Mesenteric fat pad (tissue), 1 donor: ENCODE data around the gene AP4S1. TPM values are rescaled to one million over a fixed set of nuclear protein-coding genes. Genes with fewer than 3 reads are reported as not detected.
"Not testable (repeated sequence)": the region's sequence is repeated elsewhere in the genome, so short reads cannot be mapped to it uniquely, and the experiment has no call there.

ENCODE experiments used
- DNase-seq: peaks from one replicate; pipeline ENCODE4 v3.0.0-alpha.2; 2020; ENCODE audit warnings: low spot score
- total RNA-seq: library from RNA; stranded (reverse); fragmentation: NEBNext Ultra II Directional; extraction: Animal tissue kit (Norgen Biotek cat#: 25700); gene quantifications from one replicate; pipeline ENCODE4 v1.2.1, GENCODE V29; 2021
- donor health status: DM: yes; HTN: yes; CAD: no.

The AP4S1 gene
- total RNA-seq, 1 donor from 2014 or later, result 7.3 TPM

DNA sequence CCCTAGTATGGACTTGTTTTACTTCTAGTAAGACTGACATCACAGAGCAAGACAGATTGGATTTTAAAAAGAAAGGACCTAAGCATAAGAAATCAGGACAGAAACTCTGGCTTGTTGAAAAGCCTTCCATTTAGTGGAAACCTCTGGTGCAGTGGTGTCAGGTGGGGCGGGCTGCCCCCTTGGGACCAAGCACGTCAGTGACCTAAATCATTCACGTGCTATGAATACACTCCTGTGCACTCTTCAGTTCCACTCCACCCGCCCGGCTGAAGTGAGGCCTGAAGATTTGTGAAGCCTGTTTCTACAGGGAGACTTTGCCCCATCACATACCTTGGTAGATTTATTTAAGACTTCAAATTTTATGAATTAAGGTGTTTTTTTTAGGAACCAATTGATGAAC lies 58.9 kb downstream of the AP4S1 start:
- no peak for DNase-seq

DNA sequence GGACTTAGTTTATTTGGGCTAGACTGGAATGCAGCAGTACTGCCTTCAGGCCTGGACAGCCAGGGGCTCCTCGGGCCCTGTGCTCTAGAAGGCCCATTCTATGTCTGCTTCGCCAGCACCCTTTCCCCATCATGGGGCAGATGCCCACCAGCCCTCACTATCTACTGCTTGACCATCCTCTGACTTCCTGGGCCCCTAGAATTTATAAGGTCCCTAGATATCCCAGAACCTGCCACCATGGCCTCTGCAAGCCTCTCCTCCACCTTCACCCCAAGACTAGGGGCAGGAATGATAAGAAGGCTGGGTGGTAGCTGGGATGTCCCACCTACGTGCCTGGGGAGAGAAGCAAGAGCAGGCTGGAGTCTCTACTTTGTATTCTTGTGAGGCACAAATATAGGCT lies 59.6 kb downstream of the AP4S1 start:
- DNase-seq, result no peak

DNA sequence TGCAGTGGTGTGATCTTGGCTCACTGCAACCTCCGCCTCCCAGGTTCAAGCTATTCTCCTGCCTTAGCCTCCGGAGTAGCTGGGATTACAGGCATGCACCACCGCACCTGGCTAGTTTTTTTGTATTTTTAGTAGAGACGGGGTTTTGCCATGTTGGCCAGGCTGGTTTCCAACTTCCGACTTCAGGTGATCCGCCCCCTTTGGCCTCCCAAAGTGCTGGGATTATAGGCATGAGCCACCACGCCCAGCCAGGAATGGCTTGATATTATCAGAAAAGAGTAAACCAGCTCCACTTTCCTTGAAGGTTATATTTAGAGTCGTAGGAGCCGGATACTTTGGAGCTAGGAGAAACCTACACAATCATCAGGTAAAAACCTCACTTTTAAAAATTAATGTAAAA lies 61.0 kb downstream of the AP4S1 start:
- not testable (repeated sequence) for DNase-seq

DNA sequence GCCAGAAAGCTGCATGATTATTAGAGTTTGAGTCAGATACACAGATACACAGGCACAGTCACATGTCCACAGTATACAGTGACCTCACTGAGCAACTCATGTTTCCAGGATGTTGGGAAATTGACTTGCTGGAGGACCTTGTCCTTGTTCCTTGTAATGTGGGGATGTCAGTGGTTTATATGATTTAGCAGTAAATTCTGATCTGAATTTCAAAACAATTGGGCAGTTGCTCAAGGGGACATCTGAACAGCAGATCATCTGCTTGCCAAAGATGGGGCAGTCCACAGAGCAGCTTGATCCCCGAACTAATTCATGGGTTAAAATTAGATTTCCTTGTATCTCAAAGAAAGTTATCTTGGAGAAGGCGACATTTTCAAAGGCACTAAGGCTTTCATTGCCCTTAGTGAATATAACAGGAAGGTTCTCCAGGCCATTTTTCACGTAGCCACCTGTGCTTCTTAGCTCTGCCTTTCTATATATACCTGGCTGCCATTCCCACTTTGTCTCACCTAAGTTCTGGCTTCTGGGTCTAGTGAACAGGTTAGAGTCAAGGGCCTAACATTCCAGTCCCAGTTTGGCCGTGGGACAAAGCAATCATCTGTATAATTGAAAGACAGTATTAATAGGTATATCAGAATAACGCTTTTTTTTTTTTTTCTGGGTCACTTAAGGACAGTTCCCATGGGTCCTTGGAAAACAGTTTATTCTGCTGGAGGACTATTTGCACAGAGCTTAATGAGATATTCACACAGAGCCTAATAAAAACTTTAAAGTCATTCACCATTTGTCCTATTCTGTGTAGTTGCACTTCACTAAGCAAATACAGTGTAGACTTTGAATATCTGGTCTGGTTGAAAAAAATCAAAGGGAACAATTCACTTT lies 65.7 kb downstream of the AP4S1 start:
- no peak for DNase-seq

DNA sequence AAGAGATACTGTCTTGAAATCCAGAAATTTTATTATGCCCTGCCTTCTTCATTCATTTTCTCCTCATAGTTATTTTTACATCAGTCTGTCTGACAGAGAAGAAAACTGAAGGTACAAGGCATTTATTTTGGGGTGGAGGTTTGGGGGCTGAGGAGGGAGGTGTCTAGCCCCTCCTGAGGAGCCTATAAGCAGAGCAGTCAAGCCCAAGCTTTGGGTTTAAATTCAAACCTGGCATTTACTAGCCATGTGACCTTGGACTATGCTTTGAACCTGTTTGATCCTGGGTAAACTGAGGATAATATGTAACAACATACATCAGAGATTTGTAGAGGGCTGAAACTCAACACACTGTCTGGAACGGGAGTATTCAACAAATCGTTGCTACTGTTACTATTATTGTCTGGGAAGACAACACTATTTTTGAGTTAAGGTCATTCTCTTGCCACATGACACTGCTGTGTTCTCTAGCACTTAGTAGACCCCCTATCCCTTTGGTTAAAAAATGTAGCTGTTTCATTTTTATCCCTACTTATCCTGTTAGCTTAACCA lies 66.8 kb downstream of the AP4S1 start:
- DNase-seq, result no peak

DNA sequence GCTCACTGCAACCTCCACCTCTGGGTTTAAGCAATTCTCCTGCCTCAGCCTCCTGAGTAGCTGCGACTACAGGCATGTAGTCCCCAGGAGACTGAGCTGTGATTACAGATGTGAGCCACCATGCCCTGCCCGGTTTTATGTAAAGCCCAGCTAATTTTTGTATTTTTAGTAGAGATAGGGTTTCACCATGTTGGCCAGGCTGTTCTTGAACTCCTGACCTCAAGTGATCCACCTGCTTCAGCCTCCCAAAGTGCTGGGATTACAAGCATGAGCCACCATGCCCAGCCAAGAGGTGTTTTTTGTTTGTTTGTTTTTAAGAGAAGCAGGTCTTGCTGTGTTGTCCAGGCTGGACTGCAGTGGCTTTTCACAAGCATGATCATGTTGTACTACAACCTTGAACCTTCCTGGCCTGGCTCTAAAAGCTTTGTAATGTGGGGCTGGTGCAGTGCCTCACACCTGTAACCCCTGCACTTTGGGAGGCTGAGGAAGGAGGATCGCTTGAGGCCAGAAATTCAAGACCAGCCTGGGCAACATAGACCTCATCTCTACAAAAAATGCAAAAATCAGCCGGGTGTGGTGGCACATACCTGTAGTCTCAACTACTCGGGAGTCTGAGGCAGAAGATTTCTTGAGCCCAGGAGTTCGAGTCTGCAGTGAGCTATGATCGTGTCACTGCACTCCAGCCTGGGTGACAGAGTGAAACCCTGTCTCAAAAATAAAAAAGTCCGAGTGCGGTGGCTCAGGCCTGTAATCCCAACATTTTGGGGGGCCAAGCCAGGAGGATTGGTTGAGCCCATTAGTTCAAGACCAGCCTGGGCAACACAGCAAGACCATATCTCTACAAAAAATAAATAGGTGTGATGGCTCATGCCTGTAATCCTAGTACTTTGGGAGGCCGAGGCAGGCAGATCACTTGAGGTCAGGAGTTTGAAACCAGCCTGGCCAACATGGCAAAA lies 68.7 kb downstream of the AP4S1 start:
- DNase-seq, result not testable (repeated sequence)

DNA sequence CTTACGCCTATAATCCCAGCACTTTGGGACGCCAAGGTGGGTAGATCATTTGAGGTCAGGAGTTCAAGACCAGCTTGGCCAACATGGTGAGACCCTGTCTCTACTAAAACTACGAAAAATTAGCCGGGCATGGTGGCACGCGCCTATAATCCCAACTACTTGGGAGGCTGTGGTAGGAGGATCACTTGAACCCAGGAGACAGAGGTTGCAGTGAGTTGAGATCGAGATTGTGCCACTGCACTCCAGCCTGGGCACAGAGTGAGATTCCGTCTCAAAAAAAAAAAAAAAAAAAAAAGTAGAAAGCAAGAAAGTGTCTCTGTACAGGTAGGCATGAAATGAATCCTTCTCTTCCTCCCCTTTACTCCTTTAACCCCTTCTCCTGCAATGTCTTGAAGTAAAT lies 70.4 kb downstream of the AP4S1 start:
- DNase-seq, result not testable (repeated sequence)

DNA sequence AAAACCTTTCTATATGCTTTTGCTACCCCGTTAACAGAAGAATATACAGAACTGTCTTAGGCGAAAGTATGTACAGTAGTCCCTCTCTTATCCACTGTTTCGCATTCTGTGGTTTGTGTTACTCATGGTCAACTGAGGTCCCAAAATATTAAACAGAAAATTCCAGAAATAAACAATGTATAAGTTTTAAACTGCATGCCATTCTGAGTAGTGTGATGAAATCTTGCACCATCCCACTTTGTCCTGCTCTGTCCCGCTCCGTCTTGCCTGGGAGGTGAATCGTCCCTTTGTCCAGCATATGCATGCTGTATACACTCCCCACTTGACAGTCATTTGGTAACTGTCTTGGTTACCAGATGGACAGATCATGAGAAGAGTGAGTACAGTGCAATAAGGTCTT lies 70.8 kb downstream of the AP4S1 start:
- no peak for DNase-seq

DNA sequence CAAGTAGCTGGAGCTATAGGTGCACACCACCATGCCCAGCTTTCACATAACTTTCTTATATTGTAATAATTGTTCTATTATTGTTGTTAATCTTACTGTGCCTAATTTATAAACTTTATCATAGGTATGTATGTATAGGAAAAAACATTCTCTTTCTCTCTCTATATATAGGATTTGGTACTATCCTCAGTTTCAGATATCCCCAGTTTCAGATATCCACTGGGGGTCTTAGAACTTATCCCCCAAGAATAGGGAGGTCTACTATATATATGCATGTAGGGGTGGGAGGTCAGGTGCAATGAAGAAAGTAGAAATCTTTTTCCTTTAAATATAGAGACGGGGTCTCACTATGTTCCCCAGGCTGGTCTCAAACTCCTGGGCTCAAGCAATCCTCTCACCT lies 71.6 kb downstream of the AP4S1 start:
- DNase-seq, result no peak

DNA sequence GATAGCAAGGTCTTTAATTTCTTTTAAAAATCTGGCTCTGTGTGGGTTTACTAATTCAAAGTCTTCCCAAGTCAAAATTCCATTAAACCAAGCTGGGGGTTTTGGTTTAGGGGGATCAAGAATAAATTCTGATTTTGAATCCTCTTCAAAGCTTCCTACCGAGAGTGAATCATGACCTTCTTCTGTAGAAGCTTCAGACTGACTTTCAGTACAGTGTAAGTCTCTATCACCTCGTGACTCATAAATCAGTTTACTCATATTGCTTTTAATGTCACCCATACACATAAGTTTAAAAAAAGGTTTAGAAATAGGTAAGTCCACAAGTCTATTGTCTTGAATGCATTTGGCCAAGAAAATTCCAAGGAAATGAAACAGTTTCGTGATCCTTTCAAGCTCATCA lies 81.3 kb downstream of the AP4S1 start:
- DNase-seq, result no peak

DNA sequence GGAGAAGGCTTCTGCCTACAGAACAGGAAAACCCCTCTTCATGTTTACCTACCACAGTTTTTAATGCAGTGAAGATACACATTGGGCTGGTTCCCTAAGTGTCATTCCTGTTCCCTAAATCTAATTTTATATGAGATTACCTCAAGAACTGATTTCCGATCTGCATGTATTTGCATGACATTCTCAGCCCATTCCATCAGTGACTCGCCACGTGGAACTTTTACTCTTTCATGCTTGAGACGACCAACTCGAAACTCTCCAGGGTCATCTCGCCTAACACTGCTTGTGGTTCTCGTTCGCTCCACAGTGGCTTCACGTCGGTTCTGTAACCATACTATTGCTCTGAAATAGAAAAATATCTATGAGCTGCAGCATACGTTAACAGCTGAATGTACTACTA lies 83.8 kb downstream of the AP4S1 start:
- no peak for DNase-seq

DNA sequence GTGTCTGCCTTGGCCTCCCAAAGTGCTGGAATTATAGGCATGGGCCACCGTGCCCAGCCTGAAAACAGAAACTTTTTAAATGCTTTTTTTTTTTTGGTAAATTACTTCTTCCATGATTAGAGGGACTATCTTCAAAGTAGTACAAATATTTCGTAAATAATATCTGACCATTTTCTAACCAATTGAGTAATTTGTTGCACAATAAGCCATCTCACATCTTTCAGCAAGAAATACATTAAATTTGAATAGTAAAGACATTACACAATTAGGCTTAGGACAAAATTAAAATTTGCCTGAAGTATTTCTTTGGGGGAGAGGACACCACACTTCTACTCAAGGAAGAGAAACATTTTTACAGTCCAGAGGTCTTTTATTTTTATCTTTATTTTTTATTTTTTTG lies 85.4 kb downstream of the AP4S1 start:
- no peak for DNase-seq

DNA sequence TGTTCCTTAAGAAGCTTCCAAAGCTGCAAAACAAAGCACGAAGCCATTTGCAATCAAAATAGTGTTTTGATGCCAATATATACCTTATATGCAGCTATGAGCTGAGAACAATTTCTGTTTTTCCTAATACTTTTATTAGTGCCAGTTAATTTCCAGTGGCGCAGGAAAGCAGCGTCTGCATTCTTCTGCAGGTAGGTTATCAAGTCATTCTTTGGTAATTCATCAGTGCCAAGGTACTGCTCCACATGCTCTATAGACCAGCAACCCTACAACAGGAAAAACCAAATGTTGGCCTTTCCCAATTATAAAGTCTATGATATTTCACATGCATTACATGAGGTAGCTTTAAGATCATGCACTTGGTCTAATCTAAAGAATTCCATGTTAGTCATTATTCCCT lies 88.3 kb downstream of the AP4S1 start:
- no peak for DNase-seq

DNA sequence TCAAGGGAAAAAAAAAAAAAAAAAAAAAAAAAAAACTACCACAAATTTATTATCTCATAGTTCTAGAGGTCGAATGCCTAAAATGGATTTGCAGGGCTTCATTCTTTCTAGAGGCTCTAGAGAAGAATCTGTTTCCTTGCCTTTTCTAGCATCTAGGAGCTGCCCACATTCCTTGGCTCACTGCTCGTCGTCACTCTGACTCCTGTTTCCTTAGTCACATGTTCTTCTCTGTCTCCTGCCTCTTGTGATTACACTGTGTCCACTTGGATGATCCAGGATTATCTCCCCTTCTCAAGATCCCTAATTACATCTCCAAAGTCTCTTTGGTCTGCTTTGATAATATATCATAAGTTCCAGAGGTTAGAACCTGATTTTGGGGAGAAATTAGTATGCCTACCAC lies 93.4 kb downstream of the AP4S1 start:
- DNase-seq, result no peak

DNA sequence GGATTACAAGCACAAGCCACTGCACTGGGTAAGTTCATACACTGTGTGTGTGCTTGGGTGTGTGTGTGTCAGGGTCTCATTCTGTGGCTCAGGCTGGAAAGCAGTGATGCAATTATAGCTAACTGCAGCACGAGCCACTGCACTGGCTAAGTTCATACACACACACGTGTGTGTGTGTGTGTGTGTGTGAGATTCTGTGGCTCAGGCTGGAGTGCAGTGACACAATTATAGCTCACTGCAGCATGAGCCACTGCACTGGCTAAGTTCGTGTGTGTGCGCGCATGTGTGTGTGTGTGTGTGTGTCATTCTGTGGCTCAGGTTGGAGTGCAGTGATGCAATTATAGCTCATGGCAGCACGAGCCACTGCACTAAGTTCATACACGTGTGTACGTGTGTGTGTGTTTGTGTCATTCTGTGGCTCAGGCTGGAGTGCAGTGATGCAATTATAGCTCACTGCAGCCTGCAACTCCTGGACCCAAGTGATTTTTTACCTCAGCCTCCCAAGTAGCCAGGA lies 96.7 kb downstream of the AP4S1 start:
- DNase-seq, result no peak

DNA sequence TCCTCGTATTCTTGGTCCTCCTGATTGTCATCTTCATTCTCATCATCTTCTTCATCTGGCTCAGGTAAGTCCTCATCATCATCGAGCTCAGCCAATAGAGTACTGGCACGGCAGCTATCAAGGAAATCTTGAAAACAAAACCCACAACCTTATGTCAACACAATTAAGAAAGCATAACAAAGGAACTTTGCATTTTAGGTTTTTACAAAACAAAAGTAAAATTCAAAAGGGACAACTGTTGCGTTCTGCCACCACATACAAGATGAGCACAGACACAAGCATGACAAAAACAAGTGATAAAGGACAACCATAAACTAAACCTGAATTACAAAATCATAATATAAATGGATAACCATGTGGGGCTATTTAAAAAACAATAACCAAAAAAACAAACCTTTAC lies 97.5 kb downstream of the AP4S1 start:
- no peak for DNase-seq

DNA sequence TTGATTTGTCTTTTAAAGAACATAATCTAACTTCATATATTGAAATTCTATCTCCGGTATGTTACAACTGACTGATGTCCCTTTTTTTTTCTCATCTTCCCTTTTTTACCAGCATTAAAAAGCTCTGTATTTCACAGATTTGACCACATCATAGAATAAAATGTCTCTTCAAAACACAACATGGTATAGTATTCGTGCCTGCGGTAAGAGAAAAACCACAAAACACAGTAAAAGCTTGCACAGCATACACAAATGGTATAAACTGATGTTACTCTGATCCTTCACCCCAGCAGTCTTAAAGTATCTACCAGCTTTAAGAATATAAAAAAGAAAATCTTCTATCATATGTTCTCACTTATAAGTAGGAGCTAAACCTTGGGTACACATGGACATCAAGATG lies 98.7 kb downstream of the AP4S1 start:
- DNase-seq, result no peak

DNA sequence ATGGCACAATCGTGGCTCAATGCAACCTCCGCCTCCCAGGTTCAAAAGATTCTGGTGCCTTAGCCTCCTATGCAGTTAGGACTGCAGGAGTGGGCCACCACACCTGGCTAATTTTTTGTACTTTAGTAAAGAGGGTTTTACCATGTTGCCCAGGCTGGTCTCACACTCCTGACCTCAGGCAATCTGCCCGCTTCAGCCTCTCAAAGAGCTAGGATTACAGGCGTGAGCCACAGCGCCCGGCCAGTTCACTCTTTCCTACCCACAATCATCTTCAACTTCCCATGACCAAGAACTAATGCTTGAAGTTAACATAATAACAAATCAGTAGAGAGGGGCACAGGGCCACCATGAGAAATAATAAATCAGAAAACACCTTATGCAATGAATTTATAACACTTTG lies 99.8 kb downstream of the AP4S1 start:
- no peak for DNase-seq

DNA sequence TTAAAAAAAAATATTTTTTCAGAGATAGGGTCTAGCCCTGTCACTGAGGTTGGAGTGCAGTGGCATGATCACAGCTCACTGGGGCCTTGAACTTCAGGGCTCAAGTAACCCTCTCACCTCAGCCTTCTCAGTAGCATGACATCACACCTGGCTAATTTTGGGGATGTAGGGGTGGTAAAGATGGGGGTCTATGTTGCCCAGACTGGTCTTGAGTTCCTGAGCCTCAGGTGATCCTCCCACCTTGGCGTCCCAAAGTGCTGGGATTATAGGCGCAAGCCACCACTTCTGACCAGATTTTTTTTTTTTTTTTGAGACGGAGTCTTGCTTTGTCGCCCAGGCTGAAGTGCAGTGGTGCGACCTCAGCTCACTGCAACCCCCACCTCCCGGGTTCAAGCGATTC lies 101.2 kb downstream of the AP4S1 start:
- DNase-seq, result no peak

DNA sequence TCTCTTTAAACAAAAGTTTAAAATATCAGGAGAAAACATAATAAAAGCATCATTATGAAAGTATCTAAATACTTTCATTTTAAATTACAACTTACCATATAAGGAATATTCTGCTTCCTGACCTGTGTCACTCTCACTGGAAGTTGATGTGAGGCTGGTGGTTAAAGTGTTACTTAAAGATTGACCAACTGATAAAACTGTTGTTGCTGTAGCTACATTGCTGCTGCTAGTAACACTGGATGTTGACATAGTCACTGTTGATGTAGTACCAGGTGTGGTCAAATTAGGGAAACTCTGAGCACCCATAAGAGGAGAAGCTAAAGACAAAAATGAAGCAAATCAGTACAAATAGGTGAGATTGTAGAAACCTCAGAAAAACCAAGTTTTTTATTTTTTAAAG lies 102.2 kb downstream of the AP4S1 start:
- no peak for DNase-seq

DNA sequence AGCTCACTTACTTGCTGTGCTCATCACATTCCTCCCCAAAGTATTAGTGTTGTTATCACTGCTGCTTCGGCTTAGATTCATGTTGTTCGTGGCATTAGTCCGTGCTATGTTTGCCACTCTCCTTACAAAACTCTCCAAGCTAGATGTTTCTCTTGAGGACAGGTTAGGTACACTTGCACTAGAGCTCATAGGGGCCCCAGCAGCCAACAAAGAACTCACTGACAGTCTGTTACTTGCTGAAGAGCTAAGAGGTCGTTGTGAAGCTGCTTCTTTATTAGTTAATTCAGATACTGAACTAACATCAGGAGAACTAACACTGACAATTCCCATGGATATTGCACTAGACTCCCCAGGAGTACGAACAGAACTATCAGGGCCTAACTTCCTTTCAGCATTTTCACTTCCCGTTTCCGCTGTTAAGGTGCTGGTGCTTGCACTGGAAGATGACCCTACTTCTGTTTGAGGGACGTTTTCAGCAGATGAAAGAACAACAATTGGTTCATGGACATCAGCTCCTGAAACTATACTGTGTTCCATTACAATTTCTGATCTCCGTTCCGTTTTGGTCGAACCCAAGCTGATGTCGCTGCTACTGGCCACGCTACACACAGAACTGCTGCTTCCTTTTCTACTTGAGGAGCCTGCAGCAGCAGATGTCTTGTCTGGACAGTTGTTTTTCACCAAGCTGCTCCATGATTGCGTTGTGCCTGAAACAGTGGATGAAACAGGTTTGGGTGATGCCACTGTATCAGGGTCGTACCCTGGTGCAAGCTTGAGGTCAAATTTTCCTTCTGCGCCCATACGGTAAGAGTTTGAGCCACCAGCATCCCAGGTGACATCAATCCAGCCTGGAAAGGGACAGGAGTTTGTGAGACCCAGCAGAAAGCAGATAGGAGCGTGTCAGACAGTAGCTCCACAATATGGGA lies 103.4 kb downstream of the AP4S1 start:
- no peak for DNase-seq
